ENCODE results near the gene MITF.

- no peak for TF ChIP-seq CTCF (IDR thresholded peaks at IDR 0.05)
- no peak for TF ChIP-seq POLR2A (IDR thresholded peaks at IDR 0.05)
These were observed 42.9 kb upstream of the MITF start for GRCh38 chr3:69696367-69696766.
